K562 (cell line): ENCODE data around the gene TTLL9.

Experiments used
- BHLHE40 ChIP-seq: IDR thresholded peaks from 2 replicates; pipeline ENCODE4 v1.6.1; 2011; ENCODE audit warnings: low read length, improper control_type of control experiment
- GABPB1 ChIP-seq: sonication (generic); formaldehyde crosslinking; IDR thresholded peaks from 2 replicates; pipeline ENCODE4 v1.8.0; 2022; ENCODE audit warnings: mild to moderate bottlenecking, missing genetic modification reagents
- HNRNPH1 ChIP-seq: fragments of 200-400 bp; formaldehyde crosslinking; optimal IDR thresholded peaks from 2 replicates; pipeline ENCODE3; 2017; ENCODE audit warnings: low read depth, mild to moderate bottlenecking, low read length, moderate library complexity
- JUND ChIP-seq, 2 experiments: IDR thresholded peaks; 2 replicates in 1 of 2; 3 replicates in 1 of 2; pipeline ENCODE4 v1.6.1; 2011; ENCODE audit warnings: borderline replicate concordance in 2 of 2, low read depth in 2 of 2, low read length in 2 of 2, improper control_type of control experiment in 1 of 2, missing biosample characterization in 1 of 2, missing genetic modification characterization in 1 of 2, missing genetic modification reagents in 1 of 2
- SMAD3 ChIP-seq: fragments of 450-650 bp; formaldehyde crosslinking; conservative IDR thresholded peaks from 2 replicates; pipeline ENCODE4 v1.4.0; 2020; ENCODE audit warnings: mild to moderate bottlenecking
- YY1 ChIP-seq, 3 experiments: IDR thresholded peaks; 2 replicates each; pipeline ENCODE4 v1.6.1; 2011; ENCODE audit warnings: low read length in 2 of 3, mild to moderate bottlenecking in 2 of 3, moderate library complexity in 2 of 3, borderline replicate concordance in 1 of 3, control low read depth in 1 of 3, low read depth in 1 of 3; ENCODE audit not compliant: insufficient read depth in 3 of 3, insufficient replicate concordance in 2 of 3, control insufficient read depth in 1 of 3, insufficient read length in 1 of 3; ENCODE audit errors: extremely low read depth in 1 of 3
- TF ChIP-seq, protein P1 (sequence below), 3 experiments: IDR thresholded peaks in 2 of 3; conservative IDR thresholded peaks in 1 of 3; 2 replicates each; pipeline ENCODE4 v1.5.1; 2011 to 2012; ENCODE audit warnings: low read length in 3 of 3, mild to moderate bottlenecking in 3 of 3, control low read depth in 2 of 3, improper control_type of control experiment in 1 of 3, inconsistent platforms in 1 of 3, low read depth in 1 of 3, mixed read lengths in 1 of 3, moderate library complexity in 1 of 3; ENCODE audit not compliant: insufficient read depth in 2 of 3
- TF ChIP-seq, protein P2 (sequence below), 2 experiments: fragments of 200-800 bp in 1 of 2; sonication (Bioruptor generic) in 1 of 2; sonication (generic) in 1 of 2; formaldehyde crosslinking in 1 of 2; IDR thresholded peaks in 1 of 2; conservative IDR thresholded peaks in 1 of 2; 2 replicates each; pipeline versions ENCODE4 v1.5.0 to v1.6.1; 2016 to 2020; ENCODE audit warnings: missing compliant biosample characterization in 1 of 2, missing genetic modification characterization in 1 of 2, missing genetic modification reagents in 1 of 2

DNA sequence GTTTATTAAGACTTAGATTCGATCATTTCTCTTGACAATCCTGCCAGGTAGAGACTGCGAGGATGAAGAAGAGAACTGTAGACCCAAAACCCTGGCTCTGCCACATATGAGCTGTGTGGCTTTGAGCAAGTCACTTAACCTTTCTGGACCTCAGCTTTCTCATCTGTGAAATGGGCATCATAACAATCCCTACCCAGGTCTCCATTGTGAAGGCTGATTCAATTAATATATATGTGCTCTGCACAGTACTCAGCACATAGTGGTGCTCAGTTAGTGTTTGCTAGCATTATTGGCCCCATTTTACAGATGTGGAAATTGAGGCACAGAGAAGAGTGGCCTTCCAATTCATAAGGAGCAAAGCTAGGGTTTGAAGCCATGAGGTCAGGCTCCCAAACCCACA, 105.4 kb downstream of the TTLL9 start:
- TF ChIP-seq JUND (IDR thresholded peaks at IDR 0.05; ENCODE audit: borderline replicate concordance, low read depth, low read length) (no peak), JUND (tag; IDR thresholded peaks at IDR 0.05; ENCODE audit: borderline replicate concordance, low read depth, low read length) (no peak), BHLHE40 (no peak), GABPB1 (CRISPR knock-in tag) (no peak), HNRNPH1 (no peak), YY1 (IDR thresholded peaks at IDR 0.05; ENCODE audit: borderline replicate concordance in 1 of 3, control insufficient read depth in 1 of 3, extremely low read depth in 1 of 3, insufficient read depth in 3 of 3, insufficient read length in 1 of 3, insufficient replicate concordance in 2 of 3, low read depth in 1 of 3, low read length in 2 of 3) (no peak), SMAD3 (CRISPR knock-in tag) (no peak)
- TF ChIP-seq, protein P1, sequence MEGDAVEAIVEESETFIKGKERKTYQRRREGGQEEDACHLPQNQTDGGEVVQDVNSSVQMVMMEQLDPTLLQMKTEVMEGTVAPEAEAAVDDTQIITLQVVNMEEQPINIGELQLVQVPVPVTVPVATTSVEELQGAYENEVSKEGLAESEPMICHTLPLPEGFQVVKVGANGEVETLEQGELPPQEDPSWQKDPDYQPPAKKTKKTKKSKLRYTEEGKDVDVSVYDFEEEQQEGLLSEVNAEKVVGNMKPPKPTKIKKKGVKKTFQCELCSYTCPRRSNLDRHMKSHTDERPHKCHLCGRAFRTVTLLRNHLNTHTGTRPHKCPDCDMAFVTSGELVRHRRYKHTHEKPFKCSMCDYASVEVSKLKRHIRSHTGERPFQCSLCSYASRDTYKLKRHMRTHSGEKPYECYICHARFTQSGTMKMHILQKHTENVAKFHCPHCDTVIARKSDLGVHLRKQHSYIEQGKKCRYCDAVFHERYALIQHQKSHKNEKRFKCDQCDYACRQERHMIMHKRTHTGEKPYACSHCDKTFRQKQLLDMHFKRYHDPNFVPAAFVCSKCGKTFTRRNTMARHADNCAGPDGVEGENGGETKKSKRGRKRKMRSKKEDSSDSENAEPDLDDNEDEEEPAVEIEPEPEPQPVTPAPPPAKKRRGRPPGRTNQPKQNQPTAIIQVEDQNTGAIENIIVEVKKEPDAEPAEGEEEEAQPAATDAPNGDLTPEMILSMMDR (IDR thresholded peaks at IDR 0.05 in 2 of 3, conservative IDR thresholded peaks at IDR 0.05 in 1 of 3; ENCODE audit: insufficient read depth in 2 of 3, low read depth in 1 of 3, low read length in 3 of 3): no peak
- TF ChIP-seq, protein P2, sequence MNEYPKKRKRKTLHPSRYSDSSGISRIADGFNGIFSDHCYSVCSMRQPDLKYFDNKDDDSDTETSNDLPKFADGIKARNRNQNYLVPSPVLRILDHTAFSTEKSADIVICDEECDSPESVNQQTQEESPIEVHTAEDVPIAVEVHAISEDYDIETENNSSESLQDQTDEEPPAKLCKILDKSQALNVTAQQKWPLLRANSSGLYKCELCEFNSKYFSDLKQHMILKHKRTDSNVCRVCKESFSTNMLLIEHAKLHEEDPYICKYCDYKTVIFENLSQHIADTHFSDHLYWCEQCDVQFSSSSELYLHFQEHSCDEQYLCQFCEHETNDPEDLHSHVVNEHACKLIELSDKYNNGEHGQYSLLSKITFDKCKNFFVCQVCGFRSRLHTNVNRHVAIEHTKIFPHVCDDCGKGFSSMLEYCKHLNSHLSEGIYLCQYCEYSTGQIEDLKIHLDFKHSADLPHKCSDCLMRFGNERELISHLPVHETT (CRISPR knock-in tag; conservative IDR thresholded peaks at IDR 0.05 in 1 of 2, IDR thresholded peaks at IDR 0.05 in 1 of 2): no peak
